HG03139 (cell line): ENCODE results near the gene ZNF784.
"Not testable (repeated sequence)": the region's sequence is repeated elsewhere in the genome, so short reads cannot be mapped to it uniquely, and the experiment has no call there.

Source experiments
- ATAC-seq: cut with Tn5 transposase; IDR thresholded peaks from one replicate; pipeline ENCODE4 v1.9.1; 2021; ENCODE audit not compliant: unreplicated experiment

Gene ZNF784

DNA sequence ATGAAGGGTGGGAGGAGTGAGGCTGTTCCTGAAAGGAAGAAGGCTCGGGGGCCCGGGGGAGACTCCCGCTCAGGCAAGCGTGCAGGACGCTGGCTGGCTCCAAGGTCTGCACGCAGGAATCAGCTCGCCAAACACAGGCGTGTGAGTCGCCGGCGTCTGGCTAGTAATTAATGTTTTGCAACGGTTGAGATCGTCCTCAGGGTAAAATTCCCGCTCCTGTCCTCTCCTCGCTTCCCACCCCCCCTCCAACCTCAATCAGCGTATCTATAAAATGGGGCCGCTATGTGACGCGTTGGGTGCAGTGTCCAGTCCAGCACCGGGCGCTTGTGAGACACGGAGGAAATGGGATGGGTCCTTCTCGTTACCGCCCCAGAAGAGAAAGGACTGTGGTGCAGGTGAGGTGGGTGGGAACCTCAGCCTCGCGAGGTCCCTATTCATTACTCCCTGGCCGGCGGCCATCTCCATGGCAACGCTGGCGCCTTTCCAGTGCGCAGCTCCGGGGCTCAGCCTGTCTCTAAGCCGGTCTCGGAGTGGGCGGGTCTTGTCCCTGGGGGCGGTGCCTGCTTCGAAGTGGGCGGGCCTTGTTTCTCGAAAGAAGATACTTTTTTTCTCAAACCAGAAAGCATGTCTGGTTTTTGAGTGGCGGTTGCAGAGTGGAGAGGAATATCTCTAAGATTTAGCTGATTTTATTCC, 37.2 kb downstream of the ZNF784 start:
- no peak for ATAC-seq

DNA sequence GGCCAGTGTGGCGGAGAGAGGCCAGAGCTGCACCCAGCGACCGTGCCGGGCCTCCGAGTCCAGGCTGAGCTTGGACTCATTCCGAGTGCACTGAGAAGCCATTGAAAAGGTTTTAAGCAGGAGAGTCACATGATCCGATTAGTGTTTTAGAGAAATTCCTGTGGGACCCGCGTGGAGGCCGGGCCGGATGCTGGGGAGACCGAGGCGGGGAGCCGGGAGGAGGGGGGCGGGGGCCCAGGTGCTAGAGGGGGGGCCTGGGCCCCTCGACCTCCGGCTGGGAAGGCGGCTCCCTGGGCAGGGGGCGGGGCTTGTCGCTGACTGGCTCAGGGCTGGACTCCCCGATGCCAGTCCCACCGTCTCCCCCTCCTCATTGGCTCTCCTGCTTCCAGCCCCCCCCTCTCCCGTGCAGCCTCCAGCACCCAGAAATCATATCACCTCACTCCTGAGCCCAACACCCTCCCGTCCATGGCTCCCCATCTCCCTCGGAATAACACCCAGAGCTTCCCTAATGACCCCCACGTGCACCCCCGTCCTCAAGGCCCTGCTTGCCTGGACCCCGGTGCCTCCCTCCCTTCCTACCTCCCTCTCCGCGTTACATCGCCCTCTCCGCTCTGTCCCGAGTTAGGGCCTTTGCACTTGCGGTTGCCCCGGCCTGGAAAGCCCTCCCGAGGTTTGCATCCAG, 38.6 kb downstream of the ZNF784 start:
- ATAC-seq: no peak

DNA sequence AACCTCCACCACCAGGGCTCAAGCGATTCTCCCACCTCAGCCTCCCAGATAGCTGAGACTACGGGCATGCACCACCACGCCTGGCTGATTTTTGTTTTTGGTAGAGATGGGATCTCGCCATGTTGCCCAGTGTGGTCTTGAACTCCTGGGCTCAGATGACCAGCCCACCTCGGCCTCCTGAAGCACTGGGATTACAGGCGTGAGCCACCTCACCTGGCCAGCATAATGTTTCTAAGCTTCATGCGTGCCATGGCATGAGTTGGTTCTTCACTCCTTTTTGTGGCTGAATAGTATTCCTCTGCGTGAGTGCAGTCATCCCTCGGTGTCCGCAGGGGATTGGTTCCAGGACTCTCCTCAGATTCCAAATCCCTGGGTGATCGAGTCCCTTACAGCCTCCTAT, 39.5 kb downstream of the ZNF784 start:
- ATAC-seq: no peak

DNA sequence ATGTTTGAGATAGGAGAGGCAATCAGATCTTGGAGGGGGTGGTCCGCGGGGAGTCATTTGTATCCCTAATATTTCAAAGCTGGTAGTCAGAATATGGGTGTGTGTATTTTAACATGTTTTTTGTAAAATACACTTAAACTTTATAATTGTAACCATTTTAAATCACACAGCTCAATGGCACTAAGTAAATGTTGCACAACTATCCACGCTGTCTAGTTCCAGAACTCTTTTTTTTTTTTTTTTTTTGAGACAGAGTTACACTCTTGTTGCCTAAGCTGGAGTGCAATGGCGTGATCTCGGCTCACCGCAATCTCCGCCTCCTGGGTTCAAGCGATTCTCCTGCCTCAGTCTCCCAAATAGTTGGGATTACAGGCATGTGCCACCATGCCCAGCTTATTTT, 40.5 kb downstream of the ZNF784 start:
- ATAC-seq: not testable (repeated sequence)

DNA sequence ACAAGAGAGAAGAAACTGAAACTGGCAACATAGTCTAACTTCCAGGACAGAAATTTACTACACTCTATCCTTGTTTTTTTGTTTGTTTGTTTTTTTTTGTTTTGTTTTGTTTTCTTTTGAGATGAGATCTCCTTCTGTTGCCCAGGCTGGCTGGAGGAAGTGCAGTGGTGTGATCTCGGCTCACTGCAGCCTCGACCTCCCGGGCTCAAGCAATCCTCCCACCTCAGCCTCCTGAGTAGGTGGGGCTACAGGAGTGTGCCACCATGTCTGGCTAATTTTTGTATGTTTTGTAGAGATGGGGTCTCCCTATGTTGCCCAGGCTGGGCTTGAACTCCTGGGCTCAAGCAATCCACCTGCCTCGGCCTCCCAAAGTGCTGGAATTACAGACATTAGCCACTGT, 42.1 kb downstream of the ZNF784 start:
- not testable (repeated sequence) for ATAC-seq

DNA sequence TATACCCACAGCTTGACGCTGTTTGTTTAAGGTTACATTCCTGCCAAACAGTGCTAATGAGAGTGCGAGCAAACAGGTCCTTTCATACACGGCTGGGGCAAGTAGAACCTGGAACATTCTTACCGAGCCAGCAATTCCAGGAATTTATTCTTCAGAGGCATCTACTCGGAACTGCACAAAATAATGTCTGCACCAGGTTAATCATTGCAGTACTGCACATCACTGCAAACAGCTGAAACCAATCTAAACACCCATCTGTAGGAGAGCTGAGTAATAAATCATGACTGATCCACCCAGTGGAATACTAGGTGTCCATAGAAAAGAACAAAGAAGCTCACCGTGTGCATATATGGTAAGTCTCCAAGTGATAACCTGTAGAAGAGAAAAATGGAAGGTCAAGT, 42.5 kb downstream of the ZNF784 start:
- no peak for ATAC-seq

DNA sequence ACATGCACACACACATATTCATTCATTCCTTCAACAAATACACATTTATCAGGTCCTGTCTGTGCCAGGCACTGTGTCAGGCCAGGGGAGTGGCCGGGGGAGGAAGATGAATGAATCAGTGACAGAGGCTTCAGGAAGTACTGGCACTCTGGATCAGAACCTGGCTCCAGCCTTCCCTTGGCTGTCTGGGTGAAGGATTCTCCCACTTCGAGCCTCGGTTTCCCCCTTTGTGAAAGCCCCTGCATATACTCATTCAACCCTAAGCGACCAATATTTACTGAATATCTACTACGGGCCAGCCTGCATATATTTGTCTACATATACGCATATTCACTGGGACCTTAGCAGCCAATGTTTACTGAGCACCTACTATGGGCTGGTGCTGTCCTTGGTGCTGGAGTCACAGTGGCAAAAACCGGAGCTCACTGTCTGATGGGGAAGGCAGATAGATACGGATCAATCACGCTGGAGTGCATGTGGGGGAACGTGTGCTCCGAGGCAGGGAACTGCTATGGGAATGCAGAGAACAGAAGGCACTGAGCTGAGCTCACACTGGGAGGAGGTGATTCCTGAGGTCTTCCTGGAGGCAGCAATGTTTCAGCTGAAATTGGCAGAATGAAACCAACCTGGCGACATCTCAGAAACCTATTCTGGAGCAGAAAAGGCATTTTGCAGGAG, 43.1 kb downstream of the ZNF784 start:
- ATAC-seq: no peak

DNA sequence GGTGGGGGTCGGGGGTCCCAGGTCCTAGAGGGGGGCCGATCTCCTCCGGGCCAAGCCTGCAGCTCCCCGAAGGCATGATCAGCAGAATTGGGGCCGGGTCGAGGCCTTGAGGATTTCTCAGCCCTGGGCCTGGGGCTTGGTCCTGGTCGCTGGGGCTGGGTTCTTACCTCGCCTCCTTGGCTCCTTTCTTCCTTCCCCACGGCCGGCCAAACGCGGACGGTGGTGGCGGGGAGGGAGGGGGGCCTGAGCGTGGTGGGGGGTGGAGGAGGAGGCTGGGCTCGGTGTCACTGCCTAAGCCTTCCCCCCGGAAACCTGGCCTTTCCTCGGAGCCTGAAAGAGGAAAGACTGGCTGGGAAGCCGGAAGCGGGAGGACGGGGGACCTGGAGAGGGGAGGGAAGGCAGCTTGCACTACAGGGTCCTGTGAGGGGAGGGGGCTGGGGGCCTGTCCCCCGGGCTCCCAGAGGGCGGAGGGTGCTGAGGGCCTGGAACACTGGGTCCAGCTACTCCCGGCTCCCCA, 43.7 kb downstream of the ZNF784 start, which contains the start of gene ZNF579:
TSS of gene ZNF579 (minus strand) at position 221 of the 517 bp plus-strand sequence. CDS start 1,209 bp downstream, outside the sequence.
- ATAC-seq: no peak

DNA sequence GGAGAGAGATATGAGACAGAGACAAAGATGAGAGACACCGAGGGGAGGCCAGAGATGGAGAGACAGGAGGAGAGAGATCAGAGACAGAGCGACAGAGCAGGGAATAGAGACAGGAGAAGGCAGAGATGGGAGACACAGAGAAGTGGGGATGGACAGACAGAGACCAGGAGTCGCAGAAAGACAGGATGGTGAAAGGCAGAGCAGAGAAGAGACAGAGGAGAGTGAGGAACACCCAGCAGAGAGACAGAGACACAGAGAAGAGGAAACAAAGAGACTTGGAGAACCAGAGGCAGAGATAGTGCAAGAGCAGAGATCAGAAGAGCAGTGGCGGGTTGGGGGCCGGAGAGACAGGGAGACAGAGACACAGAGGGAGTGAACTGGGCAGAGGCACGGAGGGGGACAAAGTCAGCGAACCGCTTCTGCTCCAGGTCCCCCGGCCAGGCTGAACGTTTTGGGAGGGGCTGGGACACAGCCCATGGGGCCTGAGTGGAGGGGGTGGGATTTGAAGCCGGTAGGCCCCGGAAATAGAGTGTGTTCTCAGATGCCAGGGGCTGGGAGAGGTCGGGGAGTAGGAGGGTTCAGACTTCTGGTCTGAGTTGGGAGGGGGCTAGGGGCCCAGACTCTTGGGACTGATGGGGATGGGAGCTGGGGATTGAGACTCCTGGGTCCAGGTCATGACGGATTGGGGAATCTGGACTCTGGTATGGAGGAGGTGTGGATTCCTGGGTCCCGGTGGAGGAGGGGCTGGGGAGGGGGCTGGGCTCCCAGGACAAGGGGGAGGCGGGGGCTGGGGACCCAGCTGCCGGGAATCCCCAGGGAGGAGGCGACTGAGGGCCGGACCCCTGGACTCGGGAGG, 44.4 kb downstream of the ZNF784 start:
- no peak for ATAC-seq

DNA sequence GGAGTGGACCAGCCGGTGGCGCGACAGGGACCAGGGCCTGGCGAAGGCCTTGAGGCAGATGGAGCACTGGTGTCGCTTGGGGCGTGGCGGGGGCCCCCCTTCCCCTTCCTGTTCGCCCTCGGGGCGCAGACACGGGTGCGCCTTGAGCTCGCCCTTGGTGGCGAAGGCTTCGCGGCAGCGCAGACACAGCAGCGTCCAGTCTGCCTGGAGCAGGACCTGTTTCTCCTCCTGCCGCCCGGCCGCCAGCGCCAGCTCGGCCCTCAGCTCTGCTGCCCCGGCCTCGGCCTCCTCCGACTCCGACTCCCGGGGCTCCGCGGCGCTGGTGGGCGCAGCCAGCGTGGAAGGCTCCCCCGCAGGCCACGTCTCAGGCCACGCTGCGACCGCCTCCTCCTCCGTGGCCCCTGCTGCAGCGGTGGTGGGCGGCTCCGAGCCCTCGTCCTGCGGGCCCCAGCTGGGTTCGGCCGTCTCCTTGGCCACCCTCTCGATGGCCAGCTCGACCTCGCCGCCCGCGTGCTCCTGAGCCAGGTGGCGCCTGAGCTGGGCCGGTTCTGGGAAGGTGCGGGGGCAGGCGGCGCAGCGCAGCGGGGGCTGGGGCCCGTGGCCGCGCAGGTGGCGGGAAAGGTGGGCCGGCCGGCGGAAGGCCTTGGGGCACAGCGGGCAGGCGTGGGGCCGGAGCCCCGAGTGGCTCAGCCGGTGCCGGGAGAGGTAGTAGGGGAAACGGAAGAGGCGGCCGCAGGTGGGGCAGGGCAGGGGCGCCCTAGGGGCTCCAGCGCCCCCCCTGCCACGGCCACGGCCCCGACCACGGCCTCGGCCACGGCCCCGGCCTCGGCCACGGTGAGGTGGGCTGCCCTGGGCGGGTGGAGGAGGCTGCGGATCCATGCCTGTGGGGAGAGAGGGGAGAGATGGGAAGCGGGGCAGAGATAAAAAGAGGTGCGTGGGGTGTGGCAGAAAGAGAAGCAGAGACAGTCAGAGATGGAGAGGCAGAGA, 45.3 kb downstream of the ZNF784 start:
- no peak for ATAC-seq

DNA sequence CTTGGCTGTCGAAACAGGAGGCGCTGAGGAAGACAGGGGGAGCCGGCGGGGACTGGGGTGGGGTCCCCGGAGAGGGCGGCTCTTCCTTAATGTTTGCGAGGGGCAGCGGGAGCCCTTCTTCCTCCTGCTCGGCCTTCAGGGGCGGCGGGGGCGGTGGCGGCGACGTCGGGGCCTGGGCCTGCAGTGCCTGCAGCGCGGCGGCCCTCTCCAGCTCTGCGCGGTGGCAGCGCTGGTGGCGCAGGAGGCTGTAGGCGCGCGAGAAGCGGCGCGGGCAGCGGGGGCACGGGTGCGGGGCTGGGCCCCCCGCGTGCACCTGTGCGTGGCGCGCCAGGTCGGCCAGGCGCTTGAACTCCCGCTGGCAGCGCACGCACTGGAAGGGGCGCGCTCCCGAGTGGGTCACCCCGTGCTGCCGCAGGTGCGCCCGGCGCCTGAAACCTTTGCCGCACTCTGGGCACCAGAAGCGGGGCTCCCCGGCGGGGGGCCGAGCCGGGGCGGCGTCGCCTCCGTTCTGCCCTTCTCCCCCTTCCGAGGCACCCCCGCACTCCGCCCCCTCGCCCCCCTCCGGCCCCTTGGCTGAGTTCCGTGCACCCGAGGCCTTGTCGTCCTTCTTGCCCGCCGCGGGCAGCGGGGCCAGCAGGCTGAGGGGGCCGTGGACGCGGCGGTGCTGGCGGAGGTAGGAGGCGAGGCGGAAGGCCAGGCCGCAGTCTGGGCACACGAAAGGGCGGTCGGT, 46.2 kb downstream of the ZNF784 start:
- ATAC-seq: no peak

DNA sequence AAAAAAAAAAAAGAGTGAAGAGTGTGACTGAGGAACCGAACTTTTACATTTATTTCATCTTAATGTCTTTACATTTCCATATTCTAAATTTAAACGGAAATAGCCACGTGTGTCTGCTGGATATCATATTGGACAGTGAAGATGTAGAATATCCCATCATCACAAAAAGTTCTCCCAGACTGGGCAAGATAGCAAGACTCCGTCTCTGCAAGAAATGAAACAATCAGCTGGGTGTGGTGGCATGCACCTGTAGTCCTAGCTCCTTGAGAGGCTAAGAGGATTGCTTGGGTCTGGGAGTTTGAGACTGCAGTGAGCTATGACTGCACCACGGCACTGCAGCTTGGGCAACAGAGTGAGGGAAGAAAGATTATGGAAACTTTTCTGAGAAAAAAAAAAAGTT, 47.6 kb downstream of the ZNF784 start:
- ATAC-seq: no peak

DNA sequence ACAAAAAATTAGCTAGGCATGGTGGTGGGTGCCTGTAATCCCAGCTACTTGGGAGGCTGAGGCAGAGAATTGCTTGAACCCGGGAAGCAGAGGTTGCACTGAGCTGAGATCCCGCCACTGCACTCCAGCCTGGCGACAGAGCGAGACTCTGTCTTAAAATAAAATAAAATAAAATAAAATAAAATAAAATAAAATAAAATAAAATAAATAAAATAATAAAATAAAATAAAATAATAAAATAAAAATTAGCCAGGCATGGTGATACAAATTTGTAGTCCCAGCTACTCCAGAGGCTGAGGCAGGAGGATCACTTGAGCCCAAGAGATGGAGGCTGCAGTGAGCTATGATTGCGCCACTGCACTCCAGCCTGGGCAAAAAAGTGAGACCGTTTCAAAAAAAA, 50.4 kb downstream of the ZNF784 start:
- not testable (repeated sequence) for ATAC-seq
